ENCODE results near the gene GTF2IRD1.
A peak's percentile ranks its signal among the peaks of the same experiment; 100 is the strongest.

GTF2IRD1 gene

DNA sequence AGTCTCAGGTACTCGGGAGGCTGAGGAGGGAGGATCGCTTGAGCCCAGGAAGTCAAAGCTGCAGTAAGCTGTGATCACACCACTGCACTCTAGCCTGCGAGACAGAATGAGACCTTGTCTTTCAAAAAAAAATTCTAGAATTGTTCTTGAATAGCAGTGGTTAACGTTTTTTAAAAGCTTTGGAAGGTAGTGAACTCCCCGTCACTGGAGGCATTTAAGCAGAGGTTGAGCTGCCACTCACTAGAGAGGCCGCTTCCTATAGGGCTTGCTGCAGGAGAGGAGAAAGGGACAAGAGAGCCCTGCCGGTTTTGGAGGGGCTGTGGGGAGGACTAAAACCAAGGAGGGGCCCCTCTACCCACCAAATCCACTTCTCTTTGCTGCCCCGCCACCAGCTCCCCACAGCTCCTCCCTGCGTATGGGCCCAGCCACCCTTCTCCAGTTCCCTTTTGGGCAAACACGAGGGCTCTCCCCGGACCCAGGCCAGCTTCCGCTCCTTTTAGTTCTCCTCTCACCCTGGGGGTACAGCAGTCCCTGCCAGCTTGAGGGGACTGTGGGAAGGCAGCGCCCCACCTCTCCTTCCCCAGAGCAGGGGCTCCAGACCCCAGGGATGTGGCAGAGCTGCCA lies 116.9 kb downstream of the GTF2IRD1 start:
- H3K27me3 ChIP-seq (ENCODE audit: control insufficient read depth in 1 of 2, insufficient read depth in 2 of 2, low read length in 2 of 2), result no peaks in the 10 kb centered on the region
- no peak overlapping the region for H3K9ac ChIP-seq (ENCODE audit: low read depth in 1 of 2, low read length in 2 of 2)
- H3K36me3 ChIP-seq (ENCODE audit: control insufficient read depth in 1 of 2, insufficient read depth in 2 of 2, low read length in 2 of 2), result no peaks in the 10 kb centered on the region
- H3K9me3 ChIP-seq (ENCODE audit: control insufficient read depth in 1 of 2, low read length in 2 of 2), result no peaks in the 10 kb centered on the region
- H3K4me3 ChIP-seq (ENCODE audit: low read depth in 1 of 2, low read length in 2 of 2), result no peak overlapping the region
- H3K27ac ChIP-seq (ENCODE audit: low read depth, low read length), result no peak overlapping the region
- H3K4me1 ChIP-seq (ENCODE audit: control insufficient read depth in 1 of 2, insufficient read depth in 2 of 2, low read length in 2 of 2), result peaks cover 0 to 4% of the 10 kb centered on the region in 2 donors

DNA sequence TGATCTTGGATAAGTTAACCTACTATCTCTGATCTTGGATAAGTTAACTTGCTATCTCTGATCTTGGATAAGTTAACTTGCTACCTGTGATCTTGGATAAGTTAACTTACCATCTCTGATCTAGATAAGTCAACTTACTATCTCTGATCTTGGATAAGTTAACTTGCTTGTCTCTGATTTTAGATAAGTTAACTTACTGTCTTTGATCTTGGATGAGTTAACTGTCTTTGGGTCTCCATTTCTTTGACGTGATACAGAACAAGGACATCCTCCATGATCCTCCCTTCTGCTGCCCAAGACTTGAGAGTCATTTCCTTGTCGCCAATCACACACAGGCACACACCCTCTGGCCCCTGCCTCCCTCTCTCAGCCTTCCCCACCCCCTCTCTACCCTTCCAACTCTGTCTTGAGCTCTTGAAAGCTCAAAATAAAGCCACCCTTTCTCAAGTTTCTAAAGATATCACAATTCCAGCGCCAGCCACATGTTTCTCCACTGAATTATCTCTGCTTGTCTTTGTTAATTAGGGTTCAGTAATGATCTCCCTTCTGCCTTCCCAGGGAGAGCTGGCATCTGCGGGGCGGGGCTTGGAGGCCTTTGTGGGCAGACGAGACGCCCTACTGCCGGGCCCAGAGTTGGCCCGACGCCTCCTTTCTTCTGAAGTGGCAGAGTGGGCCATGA lies 118.7 kb downstream of the GTF2IRD1 start:
- no peak overlapping the region for H3K27ac ChIP-seq (ENCODE audit: low read depth, low read length)

DNA sequence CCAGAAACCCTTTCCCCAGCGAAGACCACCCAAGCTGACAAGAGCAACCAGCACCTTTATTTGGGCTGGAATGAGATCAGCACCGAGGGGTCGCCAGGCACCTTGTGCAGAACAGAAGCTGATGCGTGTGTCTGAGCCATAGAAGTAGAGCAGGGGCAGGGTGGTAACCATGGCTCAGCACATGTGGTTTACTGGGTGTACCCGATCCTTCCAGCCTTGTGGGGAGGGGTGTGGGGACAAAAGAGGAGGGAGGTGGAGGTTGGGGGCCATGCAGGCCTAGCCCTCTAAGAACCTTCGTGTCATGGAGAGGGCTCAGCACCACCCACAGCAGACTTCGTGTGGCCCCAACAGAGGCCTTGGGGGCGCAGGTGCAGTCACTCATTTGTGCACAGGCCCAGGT lies 119.8 kb downstream of the GTF2IRD1 start:
- Histone ChIP-seq H3K4me1 (ENCODE audit: control insufficient read depth in 1 of 2, insufficient read depth in 2 of 2, low read length in 2 of 2) (peaks cover 0 to 4% of the 10 kb centered on the region in 2 donors), H3K9ac (ENCODE audit: low read depth in 1 of 2, low read length in 2 of 2) (no peak overlapping the region), H3K27me3 (ENCODE audit: control insufficient read depth in 1 of 2, insufficient read depth in 2 of 2, low read length in 2 of 2) (no peaks in the 10 kb centered on the region), H3K4me3 (ENCODE audit: low read depth in 1 of 2, low read length in 2 of 2) (no peak overlapping the region), H3K9me3 (ENCODE audit: control insufficient read depth in 1 of 2, low read length in 2 of 2) (no peaks in the 10 kb centered on the region), H3K27ac (ENCODE audit: low read depth, low read length) (no peak overlapping the region), H3K36me3 (ENCODE audit: control insufficient read depth in 1 of 2, insufficient read depth in 2 of 2, low read length in 2 of 2) (no peaks in the 10 kb centered on the region)

More for the DNA sequence above, 118.7 kb downstream of the GTF2IRD1 start:
- H3K9me3 ChIP-seq (ENCODE audit: control insufficient read depth in 1 of 2, low read length in 2 of 2), result no peaks in the 10 kb centered on the region
- no peaks in the 10 kb centered on the region for H3K36me3 ChIP-seq (ENCODE audit: control insufficient read depth in 1 of 2, insufficient read depth in 2 of 2, low read length in 2 of 2)
- no peak overlapping the region for H3K9ac ChIP-seq (ENCODE audit: low read depth in 1 of 2, low read length in 2 of 2)
- H3K4me1 ChIP-seq (ENCODE audit: control insufficient read depth in 1 of 2, insufficient read depth in 2 of 2, low read length in 2 of 2), result peaks cover 0 to 4% of the 10 kb centered on the region in 2 donors
- H3K4me3 ChIP-seq (ENCODE audit: low read depth in 1 of 2, low read length in 2 of 2), result no peak overlapping the region
- H3K27me3 ChIP-seq (ENCODE audit: control insufficient read depth in 1 of 2, insufficient read depth in 2 of 2, low read length in 2 of 2), result no peaks in the 10 kb centered on the region

DNA sequence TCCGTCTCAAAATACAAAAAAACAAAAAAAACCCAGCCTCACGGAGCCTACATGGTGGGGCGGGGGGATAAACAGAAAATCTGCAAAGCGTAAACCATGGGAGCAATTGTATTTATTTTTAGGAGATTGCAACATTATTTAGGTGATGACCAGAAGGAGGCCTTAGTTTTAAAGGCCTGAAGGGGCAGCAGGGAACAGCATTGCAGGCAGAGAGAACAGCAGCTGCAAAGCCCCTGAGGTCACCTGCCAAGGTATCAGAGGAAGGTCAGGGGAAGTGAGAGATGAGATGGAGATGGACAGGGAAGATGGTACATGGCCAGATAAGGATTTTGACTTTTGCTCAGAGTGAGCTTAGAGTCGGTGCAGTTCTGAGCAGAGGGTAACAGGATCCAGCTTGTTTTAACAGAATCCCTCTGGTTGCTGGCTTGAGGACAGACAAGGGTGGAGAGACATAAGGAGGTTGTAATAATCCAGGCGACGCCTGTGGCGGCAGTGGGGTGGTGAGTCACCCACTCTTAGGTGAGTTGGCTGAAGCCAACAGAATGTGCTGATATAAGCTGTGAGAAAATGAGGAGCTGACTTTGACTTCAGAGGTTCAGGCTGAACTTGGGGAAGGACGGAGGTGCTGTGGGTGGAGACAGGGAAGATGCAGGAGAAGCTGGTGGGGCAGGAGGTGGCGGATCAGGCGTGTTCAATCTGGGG lies 121.5 kb downstream of the GTF2IRD1 start:
- Histone ChIP-seq H3K9ac (ENCODE audit: low read depth in 1 of 2, low read length in 2 of 2) (no peak overlapping the region), H3K9me3 (ENCODE audit: control insufficient read depth in 1 of 2, low read length in 2 of 2) (no peaks in the 10 kb centered on the region), H3K4me1 (ENCODE audit: control insufficient read depth in 1 of 2, insufficient read depth in 2 of 2, low read length in 2 of 2) (peaks cover 4 to 5% of the 10 kb centered on the region in 2 donors), H3K27ac (ENCODE audit: low read depth, low read length) (no peak overlapping the region), H3K4me3 (ENCODE audit: low read depth in 1 of 2, low read length in 2 of 2) (no peak overlapping the region), H3K27me3 (ENCODE audit: control insufficient read depth in 1 of 2, insufficient read depth in 2 of 2, low read length in 2 of 2) (no peaks in the 10 kb centered on the region), H3K36me3 (ENCODE audit: control insufficient read depth in 1 of 2, insufficient read depth in 2 of 2, low read length in 2 of 2) (no peaks in the 10 kb centered on the region)

DNA sequence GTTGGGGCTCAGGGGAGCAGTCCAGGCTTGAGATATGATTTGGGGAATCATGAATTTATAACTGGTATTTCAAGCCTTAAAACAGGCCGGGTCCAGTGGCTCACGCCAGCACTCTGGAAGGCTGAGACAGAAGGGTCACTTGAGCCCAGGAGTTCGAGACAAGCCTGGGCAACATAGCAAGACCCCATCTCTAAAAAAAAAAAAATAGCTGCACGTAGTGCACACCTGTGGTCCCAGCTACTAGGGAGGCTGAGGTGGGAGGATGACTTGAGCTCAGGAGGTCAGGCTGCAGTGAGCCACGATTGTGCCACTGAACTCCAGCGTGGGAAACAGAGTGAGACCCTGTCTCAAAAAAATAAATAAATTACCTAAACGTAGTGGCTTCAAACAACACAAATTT lies 122.1 kb downstream of the GTF2IRD1 start:
- Histone ChIP-seq H3K9ac (ENCODE audit: low read depth in 1 of 2, low read length in 2 of 2) (no peak overlapping the region), H3K27me3 (ENCODE audit: control insufficient read depth in 1 of 2, insufficient read depth in 2 of 2, low read length in 2 of 2) (no peaks in the 10 kb centered on the region), H3K27ac (ENCODE audit: low read depth, low read length) (no peak overlapping the region), H3K4me3 (ENCODE audit: low read depth in 1 of 2, low read length in 2 of 2) (no peak overlapping the region), H3K36me3 (ENCODE audit: control insufficient read depth in 1 of 2, insufficient read depth in 2 of 2, low read length in 2 of 2) (no peaks in the 10 kb centered on the region), H3K4me1 (ENCODE audit: control insufficient read depth in 1 of 2, insufficient read depth in 2 of 2, low read length in 2 of 2) (peaks cover 8 to 10% of the 10 kb centered on the region in 2 donors), H3K9me3 (ENCODE audit: control insufficient read depth in 1 of 2, low read length in 2 of 2) (no peaks in the 10 kb centered on the region)

DNA sequence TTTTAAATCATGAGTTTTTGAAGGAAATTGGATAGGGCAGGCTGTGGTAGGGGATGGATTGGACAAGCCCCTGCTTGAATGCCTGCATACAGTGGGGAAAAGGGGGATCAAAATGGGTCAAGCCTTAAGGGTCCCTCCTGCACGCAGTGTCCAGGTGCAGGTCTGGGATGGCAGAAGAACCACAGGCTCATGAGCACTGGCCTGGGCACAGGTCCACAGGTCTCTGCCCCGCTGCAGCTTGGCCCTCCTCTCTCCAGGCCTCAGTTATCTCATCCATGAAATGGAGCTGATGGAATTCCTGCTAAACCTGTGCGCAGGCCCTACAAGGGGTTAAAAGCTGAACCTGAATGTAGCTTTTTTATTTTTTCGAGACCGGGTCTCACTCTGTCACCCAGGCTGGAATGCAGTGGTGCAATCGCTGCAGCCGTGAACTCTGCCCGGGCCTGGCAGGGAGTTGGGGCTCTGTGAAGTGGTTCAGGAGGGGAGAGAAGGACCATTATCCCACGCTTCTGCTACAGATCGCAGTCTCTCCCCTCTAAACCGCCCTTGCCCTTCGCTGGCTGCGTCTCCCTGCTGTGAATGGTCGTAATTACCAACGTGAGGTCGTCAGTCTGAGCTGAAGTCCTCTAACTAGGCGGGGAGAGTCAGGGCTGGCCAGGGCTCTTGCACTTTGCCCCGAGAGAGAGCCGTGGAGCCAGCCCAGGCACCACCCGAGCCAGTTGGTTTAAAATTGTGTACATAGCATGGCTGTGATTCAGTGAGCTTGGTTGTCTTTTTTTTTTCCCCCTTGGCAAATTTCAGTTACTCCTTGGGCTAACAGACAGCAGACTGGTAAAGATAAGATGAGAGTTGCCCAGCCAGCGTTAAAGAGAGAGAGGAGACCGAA lies 126.3 kb downstream of the GTF2IRD1 start:
- H3K4me3 ChIP-seq (ENCODE audit: low read depth in 1 of 2, low read length in 2 of 2), result peak overlapping the region; percentile 26 to 30
- peak overlapping the region; percentile 76 for H3K27ac ChIP-seq (ENCODE audit: low read depth, low read length)
- H3K9ac ChIP-seq (ENCODE audit: low read depth in 1 of 2, low read length in 2 of 2), result peak overlapping the region; percentile 44

DNA sequence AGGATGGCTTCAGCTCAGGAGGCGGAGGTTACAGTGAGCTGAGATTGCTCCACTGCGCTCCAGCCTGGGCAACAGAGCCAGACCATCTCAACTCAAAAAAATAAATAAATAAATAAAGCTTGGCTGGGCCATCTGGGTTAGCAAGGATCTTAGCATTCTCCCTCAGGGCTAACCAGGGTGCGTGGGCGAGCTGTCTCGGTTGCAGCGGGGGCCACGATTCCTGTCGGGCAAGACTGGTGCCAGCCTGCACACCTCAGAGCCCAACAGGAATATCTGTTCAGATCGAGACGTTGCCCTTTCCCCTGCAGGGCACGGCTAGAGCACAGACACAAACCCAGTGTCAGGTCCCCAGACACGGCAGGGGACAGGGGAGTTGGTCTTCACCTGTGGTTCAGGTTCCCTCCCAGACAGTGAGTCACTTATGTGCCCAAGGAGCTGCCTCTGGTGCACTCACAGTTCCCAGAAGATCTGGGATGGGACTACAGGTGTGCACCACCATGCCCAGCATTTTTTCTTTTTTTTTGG lies 128.3 kb downstream of the GTF2IRD1 start:
- H3K27me3 ChIP-seq (ENCODE audit: control insufficient read depth in 1 of 2, insufficient read depth in 2 of 2, low read length in 2 of 2), result no peaks in the 10 kb centered on the region
- H3K4me3 ChIP-seq (ENCODE audit: low read depth in 1 of 2, low read length in 2 of 2), result no peak overlapping the region
- H3K4me1 ChIP-seq (ENCODE audit: control insufficient read depth in 1 of 2, insufficient read depth in 2 of 2, low read length in 2 of 2), result peaks cover 5 to 24% of the 10 kb centered on the region in 2 donors
- no peaks in the 10 kb centered on the region for H3K9me3 ChIP-seq (ENCODE audit: control insufficient read depth in 1 of 2, low read length in 2 of 2)
- no peak overlapping the region for H3K27ac ChIP-seq (ENCODE audit: low read depth, low read length)
- no peaks in the 10 kb centered on the region for H3K36me3 ChIP-seq (ENCODE audit: control insufficient read depth in 1 of 2, insufficient read depth in 2 of 2, low read length in 2 of 2)
- H3K9ac ChIP-seq (ENCODE audit: low read depth in 1 of 2, low read length in 2 of 2), result no peak overlapping the region

More for the DNA sequence above, 126.3 kb downstream of the GTF2IRD1 start:
- Histone ChIP-seq H3K4me1 (ENCODE audit: control insufficient read depth in 1 of 2, insufficient read depth in 2 of 2, low read length in 2 of 2) (peaks cover 8 to 18% of the 10 kb centered on the region in 2 donors), H3K9me3 (ENCODE audit: control insufficient read depth in 1 of 2, low read length in 2 of 2) (no peaks in the 10 kb centered on the region), H3K27me3 (ENCODE audit: control insufficient read depth in 1 of 2, insufficient read depth in 2 of 2, low read length in 2 of 2) (no peaks in the 10 kb centered on the region), H3K36me3 (ENCODE audit: control insufficient read depth in 1 of 2, insufficient read depth in 2 of 2, low read length in 2 of 2) (no peaks in the 10 kb centered on the region)

DNA sequence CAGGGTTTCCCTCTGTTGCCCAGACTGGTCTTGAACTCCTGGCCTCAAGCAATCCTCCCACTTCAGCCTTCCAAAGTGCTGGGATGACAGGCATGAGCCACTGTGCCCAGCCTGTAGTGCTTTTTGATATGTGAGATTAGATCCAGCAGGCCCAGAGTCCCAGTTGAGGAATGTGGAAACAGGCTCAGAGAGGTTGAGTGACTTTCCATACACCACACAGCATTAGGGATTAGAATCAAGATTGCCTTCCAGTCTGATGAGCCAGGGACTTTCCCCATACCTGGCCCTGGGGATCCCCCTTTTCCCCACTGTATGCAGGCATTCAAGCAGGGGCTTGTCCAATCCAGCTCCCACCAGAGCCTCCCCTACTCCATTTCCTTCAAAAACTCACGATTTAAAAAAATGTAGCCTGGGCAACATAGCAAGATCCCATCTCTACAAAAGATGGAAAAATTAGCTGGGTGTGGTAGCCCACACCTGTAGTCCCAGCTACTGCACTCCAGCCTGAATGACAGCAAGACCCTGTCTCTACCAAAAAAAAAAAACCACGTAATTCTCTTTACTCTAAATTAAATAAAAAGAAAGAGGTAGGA lies 128.8 kb downstream of the GTF2IRD1 start:
- H3K4me1 ChIP-seq (ENCODE audit: control insufficient read depth in 1 of 2, insufficient read depth in 2 of 2, low read length in 2 of 2), result peaks cover 5 to 30% of the 10 kb centered on the region in 2 donors
- no peaks in the 10 kb centered on the region for H3K9me3 ChIP-seq (ENCODE audit: control insufficient read depth in 1 of 2, low read length in 2 of 2)
- H3K27me3 ChIP-seq (ENCODE audit: control insufficient read depth in 1 of 2, insufficient read depth in 2 of 2, low read length in 2 of 2), result no peaks in the 10 kb centered on the region
- no peak overlapping the region for H3K27ac ChIP-seq (ENCODE audit: low read depth, low read length)
- no peak overlapping the region for H3K9ac ChIP-seq (ENCODE audit: low read depth in 1 of 2, low read length in 2 of 2)
- no peaks in the 10 kb centered on the region for H3K36me3 ChIP-seq (ENCODE audit: control insufficient read depth in 1 of 2, insufficient read depth in 2 of 2, low read length in 2 of 2)
- no peak overlapping the region for H3K4me3 ChIP-seq (ENCODE audit: low read depth in 1 of 2, low read length in 2 of 2)

DNA sequence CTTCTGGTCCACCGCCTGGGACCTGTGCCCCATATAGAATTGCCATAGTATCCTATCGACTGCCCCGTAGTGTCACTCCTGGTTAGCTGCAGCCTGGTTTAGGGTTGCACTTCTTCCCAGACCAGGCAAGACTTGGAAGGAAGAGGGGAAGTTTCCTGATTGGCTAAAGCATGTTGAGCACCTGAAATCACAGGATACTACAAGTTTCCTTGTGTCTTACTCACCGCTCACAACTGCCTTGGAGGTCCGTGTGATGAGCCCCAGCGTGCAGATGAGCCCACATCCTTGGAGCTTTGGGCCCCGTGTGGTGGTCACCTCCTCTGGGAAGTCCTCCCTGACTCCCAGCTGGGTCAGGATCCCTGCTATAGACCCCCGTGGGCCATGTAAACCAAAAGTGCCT lies 129.9 kb downstream of the GTF2IRD1 start:
- no peaks in the 10 kb centered on the region for H3K9me3 ChIP-seq (ENCODE audit: control insufficient read depth in 1 of 2, low read length in 2 of 2)
- H3K4me3 ChIP-seq (ENCODE audit: low read depth in 1 of 2, low read length in 2 of 2), result no peak overlapping the region
- peaks cover 5 to 33% of the 10 kb centered on the region in 2 donors for H3K4me1 ChIP-seq (ENCODE audit: control insufficient read depth in 1 of 2, insufficient read depth in 2 of 2, low read length in 2 of 2)
- no peaks in the 10 kb centered on the region for H3K36me3 ChIP-seq (ENCODE audit: control insufficient read depth in 1 of 2, insufficient read depth in 2 of 2, low read length in 2 of 2)
- no peak overlapping the region for H3K27ac ChIP-seq (ENCODE audit: low read depth, low read length)
- H3K9ac ChIP-seq (ENCODE audit: low read depth in 1 of 2, low read length in 2 of 2), result no peak overlapping the region
- H3K27me3 ChIP-seq (ENCODE audit: control insufficient read depth in 1 of 2, insufficient read depth in 2 of 2, low read length in 2 of 2), result no peaks in the 10 kb centered on the region

Data from duodenal mucosa (tissue), 2 donors.